GM21423 (cell line): ENCODE measurements around the gene HAUS5.

Experiments used
- ATAC-seq: cut with Tn5 transposase; IDR thresholded peaks from one replicate; pipeline ENCODE4 v1.9.1; 2021; ENCODE audit warnings: mild to moderate bottlenecking, moderate library complexity; ENCODE audit not compliant: unreplicated experiment

HAUS5 gene

GRCh38 chr19:35666251-35666913, 53.8 kb downstream of the HAUS5 start, which contains the start of gene UPK1A:
Gene UPK1A, plus strand, starts transcription at chr19:35666517. Its CDS starts 296 bp downstream, at chr19:35666813.
- ATAC-seq: no peak

- ATAC-seq: no peak
Observed at GRCh38 chr19:35669566-35669965, 57.0 kb downstream of the HAUS5 start.

- ATAC-seq: no peak
Observed at GRCh38 chr19:35669974-35670373, 57.4 kb downstream of the HAUS5 start.

- ATAC-seq: no peak
Observed at GRCh38 chr19:35670686-35671085, 58.2 kb downstream of the HAUS5 start.

GRCh38 chr19:35671818-35672217, 59.3 kb downstream of the HAUS5 start:
- ATAC-seq: no peak

- ATAC-seq: no peak
Observed at GRCh38 chr19:35673121-35673804, 60.7 kb downstream of the HAUS5 start.
